ENCODE measurements around the gene ALDH6A1. TPM values are rescaled to one million over a fixed set of nuclear protein-coding genes. Genes with fewer than 3 reads are reported as not detected.
A peak's percentile ranks its signal among the peaks of the same experiment; 100 is the strongest.

Gene ALDH6A1
- total and polyA plus RNA-seq, 2 donors = 24.8 to 48.3 TPM

- no peaks in the 10 kb centered on the region for H3K36me3 ChIP-seq (ENCODE audit: insufficient read depth)
- 86% methylated on average over 3 of the region's 3 CpGs for WGBS
- no peak overlapping the region for H3K4me3 ChIP-seq (ENCODE audit: low read depth, low read length)
- no peak overlapping the region for H3K27ac ChIP-seq (ENCODE audit: low read depth)
- H3K4me1 ChIP-seq (ENCODE audit: insufficient read depth) = no peaks in the 10 kb centered on the region
- DNase-seq (ENCODE audit: extremely low spot score) = no peak
Observed at GRCh38 chr14:74034572-74034971, 49.7 kb downstream of the ALDH6A1 start.

GRCh38 chr14:74029136-74029535, 55.1 kb downstream of the ALDH6A1 start:
- DNase-seq (ENCODE audit: extremely low spot score) = no peak
- no peaks in the 10 kb centered on the region for H3K4me1 ChIP-seq (ENCODE audit: insufficient read depth)
- no peak overlapping the region for H3K4me3 ChIP-seq (ENCODE audit: low read depth, low read length)
- no peak overlapping the region for H3K27ac ChIP-seq (ENCODE audit: low read depth)
- no peaks in the 10 kb centered on the region for H3K36me3 ChIP-seq (ENCODE audit: insufficient read depth)
- WGBS = 93% methylated on average over 3 of the region's 3 CpGs

GRCh38 chr14:74022346-74022745, 61.9 kb downstream of the ALDH6A1 start:
- DNase-seq (ENCODE audit: extremely low spot score) = no peak
- Histone ChIP-seq H3K4me3 (ENCODE audit: low read depth, low read length) (no peak overlapping the region), H3K36me3 (ENCODE audit: insufficient read depth) (no peaks in the 10 kb centered on the region), H3K4me1 (ENCODE audit: insufficient read depth) (no peaks in the 10 kb centered on the region), H3K27ac (ENCODE audit: low read depth) (no peak overlapping the region)
- WGBS = 89% methylated on average over 4 of the region's 4 CpGs

DNA sequence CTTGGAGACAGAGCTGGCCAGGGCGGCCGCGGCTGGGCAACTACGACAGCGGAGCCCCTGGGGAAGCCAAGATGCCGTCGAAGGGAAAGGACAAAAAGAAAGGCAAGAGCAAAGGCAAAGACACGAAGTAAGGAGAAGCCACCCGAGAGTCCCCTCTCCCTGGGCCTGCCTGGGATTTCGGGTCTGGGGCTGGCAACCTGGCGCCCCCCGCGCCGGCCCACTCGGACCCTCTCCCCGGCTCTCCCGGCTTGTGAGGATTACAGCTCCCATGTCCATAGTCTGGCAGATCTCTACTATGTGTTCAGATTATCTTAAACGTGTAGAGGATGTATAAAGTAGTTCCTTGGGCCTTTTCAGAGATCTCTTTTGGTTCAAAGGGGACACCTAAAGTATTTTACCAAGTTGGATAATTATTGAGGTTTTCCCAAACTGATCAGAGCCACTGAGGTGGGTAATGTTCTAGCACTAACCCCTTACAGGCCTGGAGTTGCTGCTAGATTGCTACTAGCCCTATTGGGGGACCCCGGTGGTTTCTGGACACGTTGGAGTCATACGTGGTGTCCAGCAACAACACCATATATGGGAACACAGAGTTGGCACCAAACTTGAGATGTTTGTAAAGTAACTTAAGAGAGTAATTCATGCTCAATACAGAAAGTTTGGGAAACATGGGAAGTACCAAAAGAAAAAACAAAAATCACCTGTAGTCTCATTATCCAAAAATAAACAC, 64.7 kb downstream of the ALDH6A1 start:
- Histone ChIP-seq H3K4me3 (ENCODE audit: low read depth, low read length) (peak overlapping the region; percentile 70), H3K27ac (ENCODE audit: low read depth) (peak overlapping the region; percentile 81), H3K4me1 (ENCODE audit: insufficient read depth) (no peaks in the 10 kb centered on the region), H3K36me3 (ENCODE audit: insufficient read depth) (no peaks in the 10 kb centered on the region)
- peak; percentile 23 for DNase-seq (ENCODE audit: extremely low spot score)
- 2% methylated on average over 21 of the region's 21 CpGs for WGBS

GRCh38 chr14:74018586-74019407, 65.5 kb downstream of the ALDH6A1 start, which contains the start of the genes BBOF1 and ENTPD5:
BBOF1 (plus strand) TSS chr14:74019349; CDS start chr14:74019479, 130 bp downstream.
ENTPD5 (minus strand) TSS chr14:74019288; CDS start chr14:73988102, 31,186 bp downstream.
- under 1% methylated on average over 93 of the region's 93 CpGs for WGBS
- no peaks in the 10 kb centered on the region for H3K36me3 ChIP-seq (ENCODE audit: insufficient read depth)
- H3K4me3 ChIP-seq (ENCODE audit: low read depth, low read length) = peak within 1 kb of the TSS; percentile 70
- H3K27ac ChIP-seq (ENCODE audit: low read depth) = peak within 1 kb of the TSS; percentile 99
- H3K4me1 ChIP-seq (ENCODE audit: insufficient read depth) = no peaks in the 10 kb centered on the region
- DNase-seq (ENCODE audit: extremely low spot score) = peak; percentile 42

DNA sequence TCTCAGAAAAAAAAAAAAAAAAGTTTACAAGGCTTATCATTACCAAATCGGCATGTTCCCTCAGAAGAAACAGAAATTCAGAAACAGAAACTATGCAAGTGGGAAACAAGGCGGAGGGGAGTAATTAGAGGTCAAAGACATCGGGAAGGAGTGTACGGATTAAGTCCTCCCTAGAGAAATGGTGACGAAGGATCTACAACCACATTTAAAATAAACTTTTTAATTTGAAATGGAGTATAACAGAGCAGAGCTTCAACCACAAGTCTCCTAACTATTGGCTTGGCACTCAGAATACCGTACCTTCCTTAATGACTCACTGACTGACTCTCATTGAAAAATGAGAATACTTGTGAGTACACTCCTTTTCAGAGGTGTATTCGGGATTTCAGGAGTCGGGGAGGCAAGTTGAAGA, 66.1 kb downstream of the ALDH6A1 start:
- peak; percentile 20 for DNase-seq (ENCODE audit: extremely low spot score)
- Histone ChIP-seq H3K4me3 (ENCODE audit: low read depth, low read length) (peak overlapping the region; percentile 70), H3K4me1 (ENCODE audit: insufficient read depth) (no peaks in the 10 kb centered on the region), H3K36me3 (ENCODE audit: insufficient read depth) (no peaks in the 10 kb centered on the region), H3K27ac (ENCODE audit: low read depth) (peak overlapping the region; percentile 99)
- 2% methylated on average over 8 of the region's 8 CpGs for WGBS

DNA sequence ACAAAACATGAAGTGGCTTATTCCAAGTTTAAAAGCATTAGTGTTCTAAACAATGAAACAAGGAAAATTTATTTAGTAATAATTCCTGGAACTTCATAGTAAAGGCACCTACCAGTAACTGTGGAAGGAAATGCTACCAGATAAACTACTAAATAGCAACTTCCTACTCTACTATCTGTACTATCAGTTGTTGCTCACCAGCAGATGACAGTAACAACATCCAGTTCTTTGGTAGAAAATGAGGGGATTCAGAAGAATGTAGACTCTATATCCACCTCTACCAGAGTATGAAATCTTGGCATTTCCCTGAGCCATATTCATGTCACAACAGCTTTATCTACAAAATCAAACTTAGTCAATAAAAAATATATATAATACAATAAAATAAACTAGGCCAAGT, 68.3 kb downstream of the ALDH6A1 start:
- Histone ChIP-seq H3K27ac (ENCODE audit: low read depth) (no peak overlapping the region), H3K4me1 (ENCODE audit: insufficient read depth) (no peaks in the 10 kb centered on the region)
- no peak for DNase-seq (ENCODE audit: extremely low spot score)

DNA sequence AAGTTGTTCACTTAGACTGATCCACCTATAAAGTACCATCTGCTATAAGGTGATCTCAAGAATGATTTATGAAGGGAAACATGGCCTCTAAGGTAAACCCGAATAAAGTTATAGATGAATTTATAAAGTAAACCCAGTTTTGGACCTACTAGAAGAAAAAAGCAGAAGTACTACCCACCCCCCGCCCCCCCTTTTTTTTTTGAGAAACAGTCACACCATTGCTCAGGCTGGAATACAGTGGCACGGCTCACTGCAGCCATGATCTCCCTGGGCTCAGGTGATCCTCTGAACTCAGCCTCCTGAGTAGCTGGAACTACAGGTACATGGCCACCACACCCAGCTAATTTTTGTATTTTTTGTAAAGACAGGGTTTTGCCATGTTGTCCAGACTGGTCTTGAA, 69.1 kb downstream of the ALDH6A1 start:
- H3K4me3 ChIP-seq (ENCODE audit: low read depth, low read length) = no peak overlapping the region
- WGBS = 89% methylated on average over 3 of the region's 3 CpGs
- no peaks in the 10 kb centered on the region for H3K36me3 ChIP-seq (ENCODE audit: insufficient read depth)
- no peaks in the 10 kb centered on the region for H3K4me1 ChIP-seq (ENCODE audit: insufficient read depth)
- H3K27ac ChIP-seq (ENCODE audit: low read depth) = no peak overlapping the region
- DNase-seq (ENCODE audit: extremely low spot score) = no peak

More for the DNA sequence above, 68.3 kb downstream of the ALDH6A1 start:
- no peak overlapping the region for H3K4me3 ChIP-seq (ENCODE audit: low read depth, low read length)
- no peaks in the 10 kb centered on the region for H3K36me3 ChIP-seq (ENCODE audit: insufficient read depth)

DNA sequence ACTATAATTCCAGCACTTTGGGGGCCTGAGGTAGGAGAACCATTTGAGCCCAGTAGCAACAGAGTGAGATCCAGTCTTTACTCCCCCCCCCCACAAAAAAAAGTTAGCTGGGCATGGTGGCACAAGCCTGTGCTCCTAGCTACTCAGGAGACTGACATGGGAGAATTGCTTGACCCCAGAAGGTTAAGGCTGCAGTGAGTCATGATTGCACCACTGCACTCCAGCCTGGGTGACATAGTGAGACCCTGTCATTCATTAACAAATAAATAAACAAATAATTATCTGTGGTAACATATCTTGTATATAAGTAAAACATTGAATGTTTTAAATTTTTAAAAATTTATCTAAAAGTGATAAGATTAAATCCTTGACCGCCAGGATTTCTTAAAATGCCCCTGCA, 70.0 kb downstream of the ALDH6A1 start:
- DNase-seq (ENCODE audit: extremely low spot score) = no peak
- no peak overlapping the region for H3K27ac ChIP-seq (ENCODE audit: low read depth)
- WGBS = 88% methylated on average over 1 of the region's 1 CpG
- H3K36me3 ChIP-seq (ENCODE audit: insufficient read depth) = no peaks in the 10 kb centered on the region
- no peak overlapping the region for H3K4me3 ChIP-seq (ENCODE audit: low read depth, low read length)
- no peaks in the 10 kb centered on the region for H3K4me1 ChIP-seq (ENCODE audit: insufficient read depth)

GRCh38 chr14:74008843-74009499, 75.3 kb downstream of the ALDH6A1 start:
- WGBS = 75% methylated on average over 2 of the region's 2 CpGs
- Histone ChIP-seq H3K4me1 (ENCODE audit: insufficient read depth) (no peaks in the 10 kb centered on the region), H3K4me3 (ENCODE audit: low read depth, low read length) (no peak overlapping the region), H3K36me3 (ENCODE audit: insufficient read depth) (no peaks in the 10 kb centered on the region), H3K27ac (ENCODE audit: low read depth) (no peak overlapping the region)
- DNase-seq (ENCODE audit: extremely low spot score) = no peak

Other genes with a start within 250 kb of the ALDH6A1 start
- gene PTGR2, start 232.6 kb downstream of the ALDH6A1 start, total RNA-seq = 13.3 TPM
- 5.5 TPM for gene PTGR2, start 232.6 kb downstream of the ALDH6A1 start, polyA plus RNA-seq
- gene ZNF410, start 197.6 kb downstream of the ALDH6A1 start, total RNA-seq = 75.4 TPM
- 32.9 TPM for gene ZNF410, start 197.6 kb downstream of the ALDH6A1 start, polyA plus RNA-seq
- 7.9 TPM for gene FAM161B, start 134.4 kb downstream of the ALDH6A1 start, total RNA-seq
- 7.4 TPM for gene FAM161B, start 134.4 kb downstream of the ALDH6A1 start, polyA plus RNA-seq
- 26.1 TPM for gene COQ6, start 134.2 kb downstream of the ALDH6A1 start, total RNA-seq
- 29.7 TPM for gene COQ6, start 134.2 kb downstream of the ALDH6A1 start, polyA plus RNA-seq
- 21.3 TPM for gene ENTPD5, start 65.2 kb downstream of the ALDH6A1 start, total RNA-seq
- 8.9 TPM for gene ENTPD5, start 65.2 kb downstream of the ALDH6A1 start, polyA plus RNA-seq
- 23.9 TPM for gene BBOF1, start 65.1 kb downstream of the ALDH6A1 start, total RNA-seq
- 7.5 TPM for gene BBOF1, start 65.1 kb downstream of the ALDH6A1 start, polyA plus RNA-seq
- 17.5 TPM for gene LIN52, start 503 bp upstream of the ALDH6A1 start, total RNA-seq
- 11.8 TPM for gene LIN52, start 503 bp upstream of the ALDH6A1 start, polyA plus RNA-seq
- gene VSX2, start 155.0 kb upstream of the ALDH6A1 start, total RNA-seq = not detected
- gene VSX2, start 155.0 kb upstream of the ALDH6A1 start, polyA plus RNA-seq = not detected
- 30.6 TPM for gene ABCD4, start 218.5 kb upstream of the ALDH6A1 start, total RNA-seq
- 36.0 TPM for gene ABCD4, start 218.5 kb upstream of the ALDH6A1 start, polyA plus RNA-seq